Fibroblast of skin of scalp (primary cell): ENCODE measurements around the gene RERE. TPM values are rescaled to one million over a fixed set of nuclear protein-coding genes. Genes with fewer than 3 reads are reported as not detected.

Experiments used
- DNase-seq: peaks from one replicate; pipeline ENCODE4 v3.0.0-alpha.2; 2013
- polyA plus RNA-seq, 2 experiments: library from polyadenylated mRNA; unstranded; fragments of 120-200 nt; gene quantifications; one replicate each; pipeline ENCODE4 v1.2.1, GENCODE V29; 2013; ENCODE audit not compliant: insufficient read length in 2 of 2

The RERE gene
- polyA plus RNA-seq (2013, experiment 1 of 2; ENCODE audit: insufficient read length), result 41.8 TPM
- polyA plus RNA-seq (2013, experiment 2 of 2; ENCODE audit: insufficient read length), result 45.4 TPM

GRCh38 chr1:8817412-8818324 is at the start of gene RERE:
Gene RERE, minus strand, starts transcription at chr1:8817640.
- peak; percentile 96 for DNase-seq

- no peak for DNase-seq
Measured at GRCh38 chr1:8866792-8867415, 49.5 kb upstream of the RERE start.

- no peak for DNase-seq
Measured at GRCh38 chr1:8866173-8866791, 48.8 kb upstream of the RERE start.

GRCh38 chr1:8864713-8865344 is 47.4 kb upstream of the RERE start:
- DNase-seq, result no peak

- DNase-seq, result no peak
Measured at GRCh38 chr1:8863794-8864233, 46.4 kb upstream of the RERE start.

GRCh38 chr1:8863138-8863537 is 45.7 kb upstream of the RERE start:
- no peak for DNase-seq

- DNase-seq, result no peak
Measured at GRCh38 chr1:8862528-8862927, 45.1 kb upstream of the RERE start.

GRCh38 chr1:8860738-8861516 is 43.5 kb upstream of the RERE start:
- DNase-seq, result no peak

GRCh38 chr1:8858888-8859706 is 41.7 kb upstream of the RERE start:
- DNase-seq, result peak; percentile 68

GRCh38 chr1:8858112-8858668 is 40.8 kb upstream of the RERE start:
- peak; percentile 86 for DNase-seq

GRCh38 chr1:8856689-8857412 is 39.4 kb upstream of the RERE start:
- DNase-seq, result no peak

GRCh38 chr1:8854240-8854639 is 36.8 kb upstream of the RERE start:
- DNase-seq, result no peak

GRCh38 chr1:8851060-8851459 is 33.6 kb upstream of the RERE start:
- DNase-seq, result no peak

- peak; percentile 89 for DNase-seq
Measured at GRCh38 chr1:8848663-8849386, 31.4 kb upstream of the RERE start.

GRCh38 chr1:8847990-8848389 is 30.6 kb upstream of the RERE start:
- no peak for DNase-seq

GRCh38 chr1:8846263-8846662 is 28.8 kb upstream of the RERE start:
- DNase-seq, result no peak

GRCh38 chr1:8845104-8846097 is 28.0 kb upstream of the RERE start:
- no peak for DNase-seq

GRCh38 chr1:8844501-8845006 is 27.1 kb upstream of the RERE start:
- no peak for DNase-seq
